Retinal pigment epithelial cell (primary cell): ENCODE results near the gene FOLR1.
"Not testable (repeated sequence)": the region's sequence is repeated elsewhere in the genome, so short reads cannot be mapped to it uniquely, and the experiment has no call there.

ENCODE experiments used
- DNase-seq: peaks from one replicate; pipeline ENCODE4 v3.0.0-alpha.2; 2010; ENCODE audit warnings: low read depth
- H3K4me3 ChIP-seq: 2 replicates; pipeline ENCODE4 v1.5.1; 2011; ENCODE audit warnings: mild to moderate bottlenecking, low read length, control low read depth, moderate library complexity
- CTCF ChIP-seq: conservative IDR thresholded peaks from 2 replicates; pipeline ENCODE4 v1.5.1; 2011; ENCODE audit warnings: low read depth, low read length, control low read depth, inconsistent platforms

FOLR1 gene

GRCh38 chr11:72191961-72192381, at the start of gene FOLR1:
Gene FOLR1, plus strand, starts transcription at chr11:72192140. Its CDS starts 34 bp downstream, at chr11:72192174.
- no peak for TF ChIP-seq CTCF
- no peak for DNase-seq
- H3K4me3 ChIP-seq, result no peak within 1 kb of the TSS

- not testable (repeated sequence) for H3K4me3 ChIP-seq, DNase-seq
These were observed 49.4 kb upstream of the FOLR1 start for GRCh38 chr11:72142543-72142942.

GRCh38 chr11:72144807-72145565, 47.0 kb upstream of the FOLR1 start:
- DNase-seq, result peak; percentile 81
- TF ChIP-seq CTCF, result no peak
- no peak overlapping the region for H3K4me3 ChIP-seq

- DNase-seq, result no peak
These were observed 45.3 kb upstream of the FOLR1 start for GRCh38 chr11:72146625-72147024.

GRCh38 chr11:72150882-72151281, 41.1 kb upstream of the FOLR1 start:
- DNase-seq, result no peak
- TF ChIP-seq CTCF, result no peak
- no peak overlapping the region for H3K4me3 ChIP-seq

More at GRCh38 chr11:72146625-72147024, 45.3 kb upstream of the FOLR1 start:
- H3K4me3 ChIP-seq, result no peak overlapping the region
- TF ChIP-seq CTCF, result no peak

GRCh38 chr11:72153874-72154273, 38.1 kb upstream of the FOLR1 start:
- H3K4me3 ChIP-seq, DNase-seq: not testable (repeated sequence)

- H3K4me3 ChIP-seq, result no peak overlapping the region
- TF ChIP-seq CTCF, result no peak
- DNase-seq, result no peak
These were observed 37.1 kb upstream of the FOLR1 start for GRCh38 chr11:72154816-72155215.

GRCh38 chr11:72155751-72156150, 36.2 kb upstream of the FOLR1 start:
- H3K4me3 ChIP-seq, result no peak overlapping the region
- DNase-seq, result no peak
- no peak for TF ChIP-seq CTCF
